KMS-11 (cell line): ENCODE data around the gene FTSJ3.

Experiments used
- H2AFZ ChIP-seq: fragments of 200-600 bp; sonication (generic); 2 replicates; pipeline ENCODE4 v1.6.1; 2016; ENCODE audit warnings: antibody characterized with exemption, mixed run types, low read depth
- H3K27ac ChIP-seq: fragments of 200-600 bp; sonication (generic); 2 replicates; pipeline ENCODE4 v1.6.1; 2016; ENCODE audit warnings: mild to moderate bottlenecking, mixed run types
- H3K27me3 ChIP-seq: fragments of 200-600 bp; sonication (generic); 2 replicates; pipeline ENCODE4 v1.6.1; 2017; ENCODE audit warnings: mild to moderate bottlenecking, low read depth, mixed run types, moderate library complexity; ENCODE audit not compliant: insufficient read depth
- H3K36me3 ChIP-seq: fragments of 200-600 bp; sonication (generic); 2 replicates; pipeline ENCODE4 v1.6.1; 2017; ENCODE audit warnings: mild to moderate bottlenecking, mixed run types; ENCODE audit not compliant: insufficient read depth
- H3K4me1 ChIP-seq: fragments of 200-600 bp; sonication (generic); 2 replicates; pipeline ENCODE4 v1.6.1; 2016; ENCODE audit warnings: mild to moderate bottlenecking, low read depth, mixed run types; ENCODE audit not compliant: poor library complexity, severe bottlenecking
- H3K4me2 ChIP-seq: fragments of 200-600 bp; sonication (generic); 2 replicates; pipeline ENCODE4 v1.7.0; 2016; ENCODE audit warnings: mild to moderate bottlenecking, mixed run types
- H3K4me3 ChIP-seq: fragments of 200-600 bp; sonication (generic); IDR thresholded peaks from 2 replicates; pipeline ENCODE4 v1.6.1; 2017; ENCODE audit warnings: low read depth, low read length, mixed read lengths; ENCODE audit not compliant: insufficient read depth
- H3K79me2 ChIP-seq: fragments of 200-600 bp; sonication (generic); 2 replicates; pipeline ENCODE4 v1.6.1; 2016; ENCODE audit warnings: low read depth, mixed run types; ENCODE audit not compliant: insufficient read depth
- H3K9ac ChIP-seq: fragments of 200-600 bp; sonication (generic); 2 replicates; pipeline ENCODE4 v1.6.1; 2016; ENCODE audit warnings: mild to moderate bottlenecking, mixed run types
- H4K20me1 ChIP-seq: fragments of 200-600 bp; sonication (generic); 2 replicates; pipeline ENCODE4 v1.6.1; 2016; ENCODE audit warnings: mild to moderate bottlenecking, mixed run types; ENCODE audit not compliant: insufficient read depth
- TF ChIP-seq, protein P1 (sequence below): fragments of 200-600 bp; sonication (generic); conservative IDR thresholded peaks from 2 replicates; pipeline ENCODE4 v1.6.1; 2017; ENCODE audit warnings: low read depth, mild to moderate bottlenecking, antibody characterized with exemption, low read length, moderate library complexity, mixed read lengths

FTSJ3 gene

DNA sequence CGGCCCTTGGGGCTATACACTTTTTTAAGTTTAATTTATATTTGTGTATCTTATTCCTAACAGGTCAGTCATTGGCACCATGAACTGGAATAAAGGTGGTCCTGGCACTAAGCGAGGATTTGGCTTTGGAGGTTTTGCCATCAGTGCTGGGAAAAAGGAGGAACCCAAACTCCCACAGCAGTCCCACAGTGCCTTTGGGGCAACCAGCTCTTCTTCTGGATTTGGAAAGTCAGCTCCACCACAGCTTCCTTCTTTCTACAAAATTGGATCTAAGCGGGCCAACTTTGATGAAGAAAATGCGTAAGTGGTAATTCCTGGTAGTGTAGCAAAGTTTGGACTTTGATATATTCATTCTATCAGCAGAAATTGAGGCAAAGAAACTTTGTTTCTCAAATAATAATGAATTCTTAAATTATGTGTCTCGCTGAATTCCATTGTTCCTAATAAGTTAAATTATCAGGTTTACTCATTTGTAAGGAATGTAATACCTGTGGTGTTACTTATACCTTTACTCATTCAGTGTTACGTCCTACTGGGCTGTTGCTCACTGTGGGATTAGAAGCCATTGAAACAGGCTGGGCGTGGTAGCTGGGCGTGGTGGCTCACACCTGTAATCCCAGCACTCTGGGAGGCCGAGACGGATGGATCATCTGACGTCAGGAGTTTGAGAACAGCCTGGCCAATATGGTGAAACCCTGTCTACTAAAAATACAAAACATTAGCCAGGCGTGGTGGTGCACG is 40.3 kb downstream of the FTSJ3 start:
- H3K4me2 ChIP-seq: no peak overlapping the region
- no peak overlapping the region for H3K9ac ChIP-seq
- no peak overlapping the region for H3K4me3 ChIP-seq
- H3K36me3 ChIP-seq: peaks cover 20% of the 10 kb centered on the region; the same call in 1 of the 2 replicates
- H2AFZ ChIP-seq: no peak overlapping the region
- H3K27me3 ChIP-seq: no peaks in the 10 kb centered on the region
- H3K4me1 ChIP-seq: peaks cover 9% of the 10 kb centered on the region
- H3K27ac ChIP-seq: no peak overlapping the region
- peaks cover 96% of the 10 kb centered on the region for H3K79me2 ChIP-seq
- peaks cover 4% of the 10 kb centered on the region for H4K20me1 ChIP-seq
- TF ChIP-seq, protein P1, sequence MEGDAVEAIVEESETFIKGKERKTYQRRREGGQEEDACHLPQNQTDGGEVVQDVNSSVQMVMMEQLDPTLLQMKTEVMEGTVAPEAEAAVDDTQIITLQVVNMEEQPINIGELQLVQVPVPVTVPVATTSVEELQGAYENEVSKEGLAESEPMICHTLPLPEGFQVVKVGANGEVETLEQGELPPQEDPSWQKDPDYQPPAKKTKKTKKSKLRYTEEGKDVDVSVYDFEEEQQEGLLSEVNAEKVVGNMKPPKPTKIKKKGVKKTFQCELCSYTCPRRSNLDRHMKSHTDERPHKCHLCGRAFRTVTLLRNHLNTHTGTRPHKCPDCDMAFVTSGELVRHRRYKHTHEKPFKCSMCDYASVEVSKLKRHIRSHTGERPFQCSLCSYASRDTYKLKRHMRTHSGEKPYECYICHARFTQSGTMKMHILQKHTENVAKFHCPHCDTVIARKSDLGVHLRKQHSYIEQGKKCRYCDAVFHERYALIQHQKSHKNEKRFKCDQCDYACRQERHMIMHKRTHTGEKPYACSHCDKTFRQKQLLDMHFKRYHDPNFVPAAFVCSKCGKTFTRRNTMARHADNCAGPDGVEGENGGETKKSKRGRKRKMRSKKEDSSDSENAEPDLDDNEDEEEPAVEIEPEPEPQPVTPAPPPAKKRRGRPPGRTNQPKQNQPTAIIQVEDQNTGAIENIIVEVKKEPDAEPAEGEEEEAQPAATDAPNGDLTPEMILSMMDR: no peak

DNA sequence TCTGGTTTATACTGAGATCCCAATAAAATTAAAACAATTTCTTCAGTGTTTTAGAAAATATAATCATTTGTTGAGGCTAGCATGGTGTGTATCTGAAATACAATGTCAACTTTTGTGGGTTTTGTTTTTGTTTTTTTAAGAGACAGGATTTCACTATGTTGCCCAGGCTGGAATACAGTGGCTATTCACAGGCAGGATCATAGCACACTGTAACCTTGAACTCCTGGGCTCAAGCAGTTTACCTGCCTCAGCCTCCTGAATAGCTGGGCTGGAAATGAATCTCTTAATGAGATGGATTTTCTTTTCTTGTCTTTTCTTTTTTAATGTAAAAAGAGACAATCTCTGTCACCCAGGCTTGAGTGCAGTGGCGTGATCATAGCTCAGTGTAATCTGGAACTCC is 41.3 kb downstream of the FTSJ3 start:
- H3K36me3 ChIP-seq: peaks cover 17% of the 10 kb centered on the region; the same call in 1 of the 2 replicates
- H3K9ac ChIP-seq: no peak overlapping the region
- peaks cover 9% of the 10 kb centered on the region for H3K4me1 ChIP-seq
- H3K4me3 ChIP-seq: no peak overlapping the region
- H2AFZ ChIP-seq: no peak overlapping the region
- H4K20me1 ChIP-seq: peaks cover 4% of the 10 kb centered on the region
- H3K79me2 ChIP-seq: peaks cover 95% of the 10 kb centered on the region
- H3K4me2 ChIP-seq: no peak overlapping the region
- TF ChIP-seq, protein P1: no peak
- H3K27ac ChIP-seq: no peak overlapping the region
- H3K27me3 ChIP-seq: no peaks in the 10 kb centered on the region

DNA sequence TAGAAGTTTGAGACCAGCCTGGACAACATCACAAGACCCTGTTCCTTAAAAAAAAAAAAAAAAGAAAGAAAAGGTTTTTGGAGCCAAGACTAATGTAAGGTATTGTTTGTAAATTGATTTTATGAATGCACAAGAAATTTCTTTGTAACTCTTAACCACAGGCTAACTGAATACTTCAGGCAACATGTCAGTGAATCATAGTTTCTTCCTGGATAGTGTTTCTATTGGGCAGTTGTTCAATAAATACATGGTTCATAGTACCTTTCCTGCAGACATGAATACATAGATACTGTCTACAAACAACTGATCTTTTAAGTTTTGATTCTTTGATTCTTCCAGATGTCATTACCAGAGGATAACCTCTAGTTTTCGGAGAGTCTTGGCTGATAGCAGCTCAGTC is 41.9 kb downstream of the FTSJ3 start:
- Histone ChIP-seq H3K27me3 (no peaks in the 10 kb centered on the region), H2AFZ (no peak overlapping the region), H4K20me1 (peaks cover 4% of the 10 kb centered on the region), H3K36me3 (peaks cover 17% of the 10 kb centered on the region; the same call in 1 of the 2 replicates), H3K4me3 (no peak overlapping the region), H3K4me1 (peaks cover 9% of the 10 kb centered on the region), H3K9ac (no peak overlapping the region), H3K27ac (no peak overlapping the region), H3K4me2 (no peak overlapping the region), H3K79me2 (peaks cover 95% of the 10 kb centered on the region)
- TF ChIP-seq, protein P1: no peak

GRCh38 chr17:63783522-63783921 is 43.9 kb downstream of the FTSJ3 start:
- no peaks in the 10 kb centered on the region for H3K27me3 ChIP-seq
- H3K36me3 ChIP-seq: peaks cover 11% of the 10 kb centered on the region; the same call in 1 of the 2 replicates
- no peak overlapping the region for H3K4me3 ChIP-seq
- H4K20me1 ChIP-seq: peaks cover 7% of the 10 kb centered on the region; the same call in 1 of the 2 replicates
- TF ChIP-seq, protein P1: no peak
- H3K9ac ChIP-seq: no peak overlapping the region
- no peak overlapping the region for H3K27ac ChIP-seq
- H3K79me2 ChIP-seq: peaks cover 95% of the 10 kb centered on the region
- H2AFZ ChIP-seq: no peak overlapping the region
- peaks cover 17% of the 10 kb centered on the region for H3K4me1 ChIP-seq
- H3K4me2 ChIP-seq: no peak overlapping the region
